ENCODE results near the gene A2M. TPM values are rescaled to one million over a fixed set of nuclear protein-coding genes. Genes with fewer than 3 reads are reported as not detected.

The A2M gene
- total and polyA plus RNA-seq, 2 of the 13 experiments (the other 11 are each of a cell fraction or from before 2014, with no cell fraction given), result 2,807 to 6,551 TPM

- TF ChIP-seq HMGXB4 (CRISPR knock-in tag; IDR thresholded peaks at IDR 0.05; ENCODE audit: borderline replicate concordance in 1 of 2, low read depth in 1 of 2) (peak; percentile 89 to 96), RXRA (CRISPR knock-in tag; IDR thresholded peaks at IDR 0.05) (peak; percentile 67), HNRNPK (IDR thresholded peaks at IDR 0.05; ENCODE audit: low read depth, low read length, poor library complexity, severe bottlenecking) (peak; percentile 67), ZNF275 (CRISPR knock-in tag; IDR thresholded peaks at IDR 0.05; ENCODE audit: borderline replicate concordance) (0 out of 2 replicates have a peak, but pooled peaks have one; percentile 35), SMARCE1 (IDR thresholded peaks at IDR 0.05; ENCODE audit: borderline replicate concordance) (no peak), HES4 (CRISPR knock-in tag; IDR thresholded peaks at IDR 0.05; ENCODE audit: borderline replicate concordance) (no peak; the same call in 1 of the 2 replicates), REXO4 (CRISPR knock-in tag; IDR thresholded peaks at IDR 0.05; ENCODE audit: borderline replicate concordance) (no peak), ZNF382 (CRISPR knock-in tag; IDR thresholded peaks at IDR 0.05; ENCODE audit: borderline replicate concordance) (no peak), KMT2B (CRISPR knock-in tag; IDR thresholded peaks at IDR 0.05) (no peak), ZNF274 (CRISPR knock-in tag; IDR thresholded peaks at IDR 0.05) (peak; percentile 76; the same call in 1 of the 2 replicates)
- TF ChIP-seq, protein P1, sequence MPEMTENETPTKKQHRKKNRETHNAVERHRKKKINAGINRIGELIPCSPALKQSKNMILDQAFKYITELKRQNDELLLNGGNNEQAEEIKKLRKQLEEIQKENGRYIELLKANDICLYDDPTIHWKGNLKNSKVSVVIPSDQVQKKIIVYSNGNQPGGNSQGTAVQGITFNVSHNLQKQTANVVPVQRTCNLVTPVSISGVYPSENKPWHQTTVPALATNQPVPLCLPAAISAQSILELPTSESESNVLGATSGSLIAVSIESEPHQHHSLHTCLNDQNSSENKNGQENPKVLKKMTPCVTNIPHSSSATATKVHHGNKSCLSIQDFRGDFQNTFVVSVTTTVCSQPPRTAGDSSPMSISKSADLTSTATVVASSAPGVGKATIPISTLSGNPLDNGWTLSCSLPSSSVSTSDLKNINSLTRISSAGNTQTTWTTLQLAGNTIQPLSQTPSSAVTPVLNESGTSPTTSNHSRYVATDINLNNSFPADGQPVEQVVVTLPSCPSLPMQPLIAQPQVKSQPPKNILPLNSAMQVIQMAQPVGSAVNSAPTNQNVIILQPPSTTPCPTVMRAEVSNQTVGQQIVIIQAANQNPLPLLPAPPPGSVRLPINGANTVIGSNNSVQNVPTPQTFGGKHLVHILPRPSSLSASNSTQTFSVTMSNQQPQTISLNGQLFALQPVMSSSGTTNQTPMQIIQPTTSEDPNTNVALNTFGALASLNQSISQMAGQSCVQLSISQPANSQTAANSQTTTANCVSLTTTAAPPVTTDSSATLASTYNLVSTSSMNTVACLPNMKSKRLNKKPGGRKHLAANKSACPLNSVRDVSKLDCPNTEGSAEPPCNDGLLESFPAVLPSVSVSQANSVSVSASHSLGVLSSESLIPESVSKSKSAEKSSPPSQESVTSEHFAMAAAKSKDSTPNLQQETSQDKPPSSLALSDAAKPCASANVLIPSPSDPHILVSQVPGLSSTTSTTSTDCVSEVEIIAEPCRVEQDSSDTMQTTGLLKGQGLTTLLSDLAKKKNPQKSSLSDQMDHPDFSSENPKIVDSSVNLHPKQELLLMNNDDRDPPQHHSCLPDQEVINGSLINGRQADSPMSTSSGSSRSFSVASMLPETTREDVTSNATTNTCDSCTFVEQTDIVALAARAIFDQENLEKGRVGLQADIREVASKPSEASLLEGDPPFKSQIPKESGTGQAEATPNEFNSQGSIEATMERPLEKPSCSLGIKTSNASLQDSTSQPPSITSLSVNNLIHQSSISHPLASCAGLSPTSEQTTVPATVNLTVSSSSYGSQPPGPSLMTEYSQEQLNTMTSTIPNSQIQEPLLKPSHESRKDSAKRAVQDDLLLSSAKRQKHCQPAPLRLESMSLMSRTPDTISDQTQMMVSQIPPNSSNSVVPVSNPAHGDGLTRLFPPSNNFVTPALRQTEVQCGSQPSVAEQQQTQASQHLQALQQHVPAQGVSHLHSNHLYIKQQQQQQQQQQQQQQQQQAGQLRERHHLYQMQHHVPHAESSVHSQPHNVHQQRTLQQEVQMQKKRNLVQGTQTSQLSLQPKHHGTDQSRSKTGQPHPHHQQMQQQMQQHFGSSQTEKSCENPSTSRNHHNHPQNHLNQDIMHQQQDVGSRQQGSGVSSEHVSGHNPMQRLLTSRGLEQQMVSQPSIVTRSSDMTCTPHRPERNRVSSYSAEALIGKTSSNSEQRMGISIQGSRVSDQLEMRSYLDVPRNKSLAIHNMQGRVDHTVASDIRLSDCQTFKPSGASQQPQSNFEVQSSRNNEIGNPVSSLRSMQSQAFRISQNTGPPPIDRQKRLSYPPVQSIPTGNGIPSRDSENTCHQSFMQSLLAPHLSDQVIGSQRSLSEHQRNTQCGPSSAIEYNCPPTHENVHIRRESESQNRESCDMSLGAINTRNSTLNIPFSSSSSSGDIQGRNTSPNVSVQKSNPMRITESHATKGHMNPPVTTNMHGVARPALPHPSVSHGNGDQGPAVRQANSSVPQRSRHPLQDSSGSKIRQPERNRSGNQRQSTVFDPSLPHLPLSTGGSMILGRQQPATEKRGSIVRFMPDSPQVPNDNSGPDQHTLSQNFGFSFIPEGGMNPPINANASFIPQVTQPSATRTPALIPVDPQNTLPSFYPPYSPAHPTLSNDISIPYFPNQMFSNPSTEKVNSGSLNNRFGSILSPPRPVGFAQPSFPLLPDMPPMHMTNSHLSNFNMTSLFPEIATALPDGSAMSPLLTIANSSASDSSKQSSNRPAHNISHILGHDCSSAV (CRISPR knock-in tag; IDR thresholded peaks at IDR 0.05; ENCODE audit: borderline replicate concordance), result 0 out of 2 replicates have a peak, but pooled peaks have one; percentile 24
- TF ChIP-seq, protein P2, sequence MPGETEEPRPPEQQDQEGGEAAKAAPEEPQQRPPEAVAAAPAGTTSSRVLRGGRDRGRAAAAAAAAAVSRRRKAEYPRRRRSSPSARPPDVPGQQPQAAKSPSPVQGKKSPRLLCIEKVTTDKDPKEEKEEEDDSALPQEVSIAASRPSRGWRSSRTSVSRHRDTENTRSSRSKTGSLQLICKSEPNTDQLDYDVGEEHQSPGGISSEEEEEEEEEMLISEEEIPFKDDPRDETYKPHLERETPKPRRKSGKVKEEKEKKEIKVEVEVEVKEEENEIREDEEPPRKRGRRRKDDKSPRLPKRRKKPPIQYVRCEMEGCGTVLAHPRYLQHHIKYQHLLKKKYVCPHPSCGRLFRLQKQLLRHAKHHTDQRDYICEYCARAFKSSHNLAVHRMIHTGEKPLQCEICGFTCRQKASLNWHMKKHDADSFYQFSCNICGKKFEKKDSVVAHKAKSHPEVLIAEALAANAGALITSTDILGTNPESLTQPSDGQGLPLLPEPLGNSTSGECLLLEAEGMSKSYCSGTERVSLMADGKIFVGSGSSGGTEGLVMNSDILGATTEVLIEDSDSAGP (CRISPR knock-in tag; IDR thresholded peaks at IDR 0.05; ENCODE audit: borderline replicate concordance), result peak; percentile 46; the same call in 1 of the 2 replicates
- TF ChIP-seq, protein P3, sequence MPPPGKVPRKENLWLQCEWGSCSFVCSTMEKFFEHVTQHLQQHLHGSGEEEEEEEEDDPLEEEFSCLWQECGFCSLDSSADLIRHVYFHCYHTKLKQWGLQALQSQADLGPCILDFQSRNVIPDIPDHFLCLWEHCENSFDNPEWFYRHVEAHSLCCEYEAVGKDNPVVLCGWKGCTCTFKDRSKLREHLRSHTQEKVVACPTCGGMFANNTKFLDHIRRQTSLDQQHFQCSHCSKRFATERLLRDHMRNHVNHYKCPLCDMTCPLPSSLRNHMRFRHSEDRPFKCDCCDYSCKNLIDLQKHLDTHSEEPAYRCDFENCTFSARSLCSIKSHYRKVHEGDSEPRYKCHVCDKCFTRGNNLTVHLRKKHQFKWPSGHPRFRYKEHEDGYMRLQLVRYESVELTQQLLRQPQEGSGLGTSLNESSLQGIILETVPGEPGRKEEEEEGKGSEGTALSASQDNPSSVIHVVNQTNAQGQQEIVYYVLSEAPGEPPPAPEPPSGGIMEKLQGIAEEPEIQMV (CRISPR knock-in tag; IDR thresholded peaks at IDR 0.05; ENCODE audit: low read depth), result no peak
Measured at GRCh38 chr12:9064201-9064814, 51.4 kb downstream of the A2M start (continued).

Measured in HepG2 (cell line).